ENCODE data around the gene GLRA1. TPM values are rescaled to one million over a fixed set of nuclear protein-coding genes. Genes with fewer than 3 reads are reported as not detected.

Gene GLRA1
- total and polyA plus RNA-seq, 10 donors: not detected

DNA sequence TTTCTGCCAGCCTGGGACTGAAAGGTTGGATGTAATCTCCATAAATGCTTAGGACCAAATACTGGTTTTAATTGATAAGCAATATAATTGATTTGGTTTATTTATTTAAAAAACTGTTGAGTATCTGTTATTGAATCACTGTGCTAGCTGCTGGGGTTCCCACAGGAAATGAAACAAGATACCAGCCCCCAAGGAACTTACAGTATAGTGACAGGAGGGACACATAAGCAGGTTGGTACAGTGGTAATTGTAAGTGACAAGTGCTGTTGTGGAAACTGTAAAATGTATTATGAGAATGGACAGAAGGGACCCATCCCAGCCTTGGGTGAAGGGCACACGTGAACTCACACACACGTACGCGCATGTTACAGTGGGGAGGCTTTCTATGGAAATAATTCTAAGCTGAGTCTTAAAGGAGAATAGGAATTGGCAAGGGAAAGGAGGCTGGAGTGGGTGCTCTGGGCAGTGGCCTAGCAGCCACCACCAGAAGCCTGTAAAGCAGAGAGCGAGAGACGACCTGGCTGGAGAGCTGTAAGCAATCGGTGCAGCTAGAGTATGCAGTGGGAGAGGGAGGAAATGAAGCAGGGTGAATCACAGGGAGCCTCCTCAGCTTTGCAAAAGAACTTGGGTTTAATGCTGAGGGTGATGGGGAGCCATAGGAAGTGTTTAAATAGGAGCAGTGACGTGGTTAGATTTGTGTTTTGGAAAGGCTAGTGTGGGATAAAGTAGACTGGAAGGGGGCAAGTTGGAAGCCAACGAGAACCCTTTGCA, 39.3 kb downstream of the GLRA1 start:
- Histone ChIP-seq H3K36me3 (no peaks in the 10 kb centered on the region), H3K27ac (no peak overlapping the region), H3K4me3 (no peak overlapping the region), H3K4me1 (no peaks in the 10 kb centered on the region), H3K27me3 (replicated peaks in 1 of 7) (no peaks in the 10 kb centered on the region), H3K9me3 (no peaks in the 10 kb centered on the region)
- intact Hi-C loops (cut with DNase I; ENCODE audit: low total_unique reads): no loop called here
- WGBS, 5 donors: 69 to 77% (median 74%) methylated on average over 9 of the region's 9 CpGs
- TF ChIP-seq POLR2A (IDR thresholded peaks at IDR 0.05) (no peak), POLR2AphosphoS5 (IDR thresholded peaks at IDR 0.05) (no peak)
- TF ChIP-seq, protein P1, sequence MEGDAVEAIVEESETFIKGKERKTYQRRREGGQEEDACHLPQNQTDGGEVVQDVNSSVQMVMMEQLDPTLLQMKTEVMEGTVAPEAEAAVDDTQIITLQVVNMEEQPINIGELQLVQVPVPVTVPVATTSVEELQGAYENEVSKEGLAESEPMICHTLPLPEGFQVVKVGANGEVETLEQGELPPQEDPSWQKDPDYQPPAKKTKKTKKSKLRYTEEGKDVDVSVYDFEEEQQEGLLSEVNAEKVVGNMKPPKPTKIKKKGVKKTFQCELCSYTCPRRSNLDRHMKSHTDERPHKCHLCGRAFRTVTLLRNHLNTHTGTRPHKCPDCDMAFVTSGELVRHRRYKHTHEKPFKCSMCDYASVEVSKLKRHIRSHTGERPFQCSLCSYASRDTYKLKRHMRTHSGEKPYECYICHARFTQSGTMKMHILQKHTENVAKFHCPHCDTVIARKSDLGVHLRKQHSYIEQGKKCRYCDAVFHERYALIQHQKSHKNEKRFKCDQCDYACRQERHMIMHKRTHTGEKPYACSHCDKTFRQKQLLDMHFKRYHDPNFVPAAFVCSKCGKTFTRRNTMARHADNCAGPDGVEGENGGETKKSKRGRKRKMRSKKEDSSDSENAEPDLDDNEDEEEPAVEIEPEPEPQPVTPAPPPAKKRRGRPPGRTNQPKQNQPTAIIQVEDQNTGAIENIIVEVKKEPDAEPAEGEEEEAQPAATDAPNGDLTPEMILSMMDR (IDR thresholded peaks at IDR 0.05 in 8 of 11, conservative IDR thresholded peaks at IDR 0.05 in 3 of 11): no peak
- no peak for DNase-seq

DNA sequence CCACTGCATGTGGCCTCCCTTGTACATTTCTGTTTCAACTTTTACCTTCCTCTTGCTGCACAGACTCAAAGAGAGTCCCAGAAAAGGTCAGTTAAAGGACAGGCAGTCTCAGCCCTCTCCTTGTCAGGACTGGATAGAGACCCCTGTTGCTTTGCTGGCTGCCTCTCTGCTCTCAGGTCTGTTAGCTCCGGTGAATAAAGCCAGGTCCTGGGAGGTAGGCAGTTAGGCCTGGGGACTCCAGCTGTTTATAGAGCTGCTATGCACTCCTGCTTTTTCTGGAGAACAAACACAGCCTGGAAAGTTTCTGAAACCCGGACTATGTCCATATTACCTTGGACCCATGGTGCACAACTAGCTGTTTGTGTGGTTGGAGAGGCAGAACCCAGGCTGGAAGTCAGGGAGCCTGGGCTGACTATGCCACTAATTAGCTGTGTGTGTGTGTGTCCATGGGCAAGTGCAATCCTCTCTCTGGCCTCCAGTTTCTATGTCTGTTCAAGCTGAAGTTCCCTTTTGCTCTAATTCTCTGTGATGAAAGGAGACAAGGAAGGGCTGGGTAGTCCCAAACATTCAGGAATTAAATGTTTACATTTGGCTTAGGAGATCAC, 42.9 kb downstream of the GLRA1 start:
- Histone ChIP-seq H3K27me3 (replicated peaks in 1 of 7) (no peaks in the 10 kb centered on the region), H3K4me3 (no peak overlapping the region), H3K9me3 (peaks cover 0 to 15% (median 0%) of the 10 kb centered on the region in 8 donors), H3K27ac (no peak overlapping the region), H3K36me3 (no peaks in the 10 kb centered on the region), H3K4me1 (no peaks in the 10 kb centered on the region)
- no peak for TF ChIP-seq POLR2AphosphoS5 (IDR thresholded peaks at IDR 0.05)
- TF ChIP-seq, protein P1 (IDR thresholded peaks at IDR 0.05 in 8 of 11, conservative IDR thresholded peaks at IDR 0.05 in 3 of 11): no peak
- no peak for TF ChIP-seq POLR2A (IDR thresholded peaks at IDR 0.05)
- DNase-seq: no peak
- intact Hi-C loops (cut with DNase I; ENCODE audit: low total_unique reads): no loop called here
- 41 to 75% (median 61%) methylated on average over 2 of the region's 2 CpGs for whole genome bisulfite sequencing, 5 donors

DNA sequence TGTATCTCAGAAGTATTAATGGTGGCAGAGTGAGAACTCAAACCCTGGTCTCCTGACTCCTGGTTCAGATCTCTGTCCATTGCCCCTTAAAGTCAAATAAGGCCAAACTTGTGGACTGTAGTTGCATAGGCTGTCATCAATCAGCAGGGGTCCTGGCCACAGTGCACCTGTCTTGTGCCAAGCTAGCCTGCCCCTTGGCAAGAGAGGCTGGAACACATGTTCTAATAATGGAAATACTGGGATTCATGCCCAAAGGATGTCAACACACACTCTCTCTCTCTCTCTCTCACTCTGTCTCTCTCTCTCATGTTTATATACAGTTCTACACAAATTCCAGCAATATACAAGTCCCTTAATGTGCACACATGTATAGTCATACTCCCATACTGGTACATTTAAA, 44.3 kb downstream of the GLRA1 start:
- intact Hi-C loops (cut with DNase I; ENCODE audit: low total_unique reads): no loop called here
- no peaks in the 10 kb centered on the region for H3K36me3 ChIP-seq
- H3K4me3 ChIP-seq: no peak overlapping the region
- no peaks in the 10 kb centered on the region for H3K4me1 ChIP-seq
- no peak for DNase-seq
- no peaks in the 10 kb centered on the region for H3K27me3 ChIP-seq (replicated peaks in 1 of 7)
- TF ChIP-seq, protein P1 (IDR thresholded peaks at IDR 0.05 in 8 of 11, conservative IDR thresholded peaks at IDR 0.05 in 3 of 11): no peak
- TF ChIP-seq POLR2AphosphoS5 (IDR thresholded peaks at IDR 0.05) (no peak), POLR2A (IDR thresholded peaks at IDR 0.05) (no peak)
- H3K9me3 ChIP-seq: peaks cover 0 to 18% (median 0%) of the 10 kb centered on the region in 8 donors
- no peak overlapping the region for H3K27ac ChIP-seq

DNA sequence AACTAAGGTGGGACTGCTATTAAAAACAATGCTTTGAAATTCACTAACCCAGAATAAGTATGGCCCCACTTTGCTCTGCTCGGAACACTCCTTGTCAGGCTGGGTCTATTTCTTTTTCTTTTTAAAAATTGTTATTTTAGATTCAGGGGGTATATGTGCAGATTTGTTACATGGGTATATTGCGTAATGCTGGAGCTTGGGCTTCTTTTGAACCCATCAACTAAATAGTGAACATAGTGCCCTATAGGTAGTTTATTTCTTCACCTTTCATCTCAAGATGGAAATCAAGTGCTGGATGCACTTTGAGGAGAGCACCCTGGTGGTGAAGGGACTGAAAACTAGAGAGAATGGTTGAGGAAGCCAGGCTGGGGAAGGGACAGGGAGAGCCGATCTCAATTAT, 51.0 kb downstream of the GLRA1 start:
- no peak for TF ChIP-seq POLR2AphosphoS5 (IDR thresholded peaks at IDR 0.05)
- TF ChIP-seq POLR2A (IDR thresholded peaks at IDR 0.05): no peak
- TF ChIP-seq, protein P1 (IDR thresholded peaks at IDR 0.05 in 8 of 11, conservative IDR thresholded peaks at IDR 0.05 in 3 of 11): no peak
- H3K27me3 ChIP-seq (replicated peaks in 1 of 7): no peaks in the 10 kb centered on the region

More for the DNA sequence above, 51.0 kb downstream of the GLRA1 start:
- Histone ChIP-seq H3K4me1 (no peaks in the 10 kb centered on the region), H3K27ac (no peak overlapping the region), H3K4me3 (no peak overlapping the region), H3K36me3 (no peaks in the 10 kb centered on the region), H3K9me3 (peaks cover 0 to 16% (median 0%) of the 10 kb centered on the region in 8 donors)
- intact Hi-C loops (cut with DNase I; ENCODE audit: low total_unique reads): no loop called here
- WGBS, 5 donors: 83 to 96% (median 92%) methylated on average over 3 of the region's 3 CpGs
- no peak for DNase-seq
